ENCODE measurements around the gene CEACAM16. TPM values are rescaled to one million over a fixed set of nuclear protein-coding genes. Genes with fewer than 3 reads are reported as not detected.
"Not testable (repeated sequence)": the region's sequence is repeated elsewhere in the genome, so short reads cannot be mapped to it uniquely, and the experiment has no call there.

Gene CEACAM16
- polyA plus RNA-seq, 1 donor from 2014 or later = not detected

DNA sequence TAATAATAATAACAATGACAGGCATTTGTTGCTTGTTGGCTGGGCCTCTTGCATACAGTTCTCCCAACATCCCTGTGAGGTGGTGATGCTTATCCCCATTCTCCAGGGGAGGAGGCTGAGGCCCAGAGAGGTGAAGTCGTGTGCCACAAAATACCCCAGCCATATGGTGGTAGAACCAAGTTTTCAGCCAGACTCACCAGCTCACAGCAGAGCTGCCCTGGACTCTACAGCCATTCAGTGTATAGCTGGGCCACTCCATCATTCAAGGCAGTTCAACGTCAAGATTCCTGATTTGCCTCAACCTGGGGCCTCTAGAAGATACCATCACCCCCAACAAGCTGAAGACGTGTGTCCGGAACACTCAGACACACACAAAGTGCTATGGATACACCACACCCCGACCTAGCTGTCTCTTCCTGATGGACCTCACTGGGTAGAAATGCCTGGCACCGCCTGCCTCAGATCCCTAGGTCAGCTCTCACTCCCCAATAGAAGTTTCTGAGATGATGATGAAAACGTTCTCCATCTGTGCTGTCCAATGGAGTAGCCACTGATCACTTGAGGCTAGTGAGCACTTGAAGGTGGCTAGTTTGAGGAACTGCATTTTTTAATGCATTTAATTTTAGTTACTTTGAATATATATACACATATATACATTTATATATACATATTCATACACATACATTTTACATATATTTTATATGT lies 31.9 kb upstream of the CEACAM16 start:
- Mint-ChIP-seq H3K9me3 (peaks cover 0 to 5% (median 0%) of the 10 kb centered on the region in 3 donors), H3K36me3 (no peaks in the 10 kb centered on the region), H3K4me3 (no peak overlapping the region), H3K27ac (no peak overlapping the region), H3K4me1 (no peaks in the 10 kb centered on the region), H3K27me3 (peaks cover 12% of the 10 kb centered on the region)

GRCh38 chr19:44668985-44669764 lies 29.8 kb upstream of the CEACAM16 start:
- Mint-ChIP-seq H3K27me3 (peaks cover 10% of the 10 kb centered on the region), H3K4me3 (no peak overlapping the region), H3K4me1 (no peaks in the 10 kb centered on the region), H3K9me3 (peaks cover 0 to 5% (median 3%) of the 10 kb centered on the region in 3 donors), H3K36me3 (no peaks in the 10 kb centered on the region), H3K27ac (no peak overlapping the region)

- not testable (repeated sequence) for H3K27ac Mint-ChIP-seq
These were observed 28.9 kb upstream of the CEACAM16 start for GRCh38 chr19:44670027-44670426.

GRCh38 chr19:44671400-44671799 lies 27.6 kb upstream of the CEACAM16 start, which contains the start of gene CEACAM19:
Gene CEACAM19, plus strand, starts transcription at chr19:44671482. Its CDS starts 450 bp downstream, at chr19:44671932.
- Mint-ChIP-seq H3K9me3 (peaks cover 0 to 3% (median 3%) of the 10 kb centered on the region in 3 donors), H3K36me3 (no peaks in the 10 kb centered on the region)

More at GRCh38 chr19:44670027-44670426, 28.9 kb upstream of the CEACAM16 start:
- H3K4me3 Mint-ChIP-seq, H3K4me1 Mint-ChIP-seq, H3K27me3 Mint-ChIP-seq, H3K36me3 Mint-ChIP-seq, H3K9me3 Mint-ChIP-seq: not testable (repeated sequence)

GRCh38 chr19:44672226-44672625 lies 26.7 kb upstream of the CEACAM16 start:
- Mint-ChIP-seq H3K4me1 (no peaks in the 10 kb centered on the region), H3K36me3 (no peaks in the 10 kb centered on the region), H3K4me3 (no peak overlapping the region), H3K9me3 (peaks cover 0 to 3% (median 3%) of the 10 kb centered on the region in 3 donors), H3K27ac (peak overlapping the region in 1 of 3 donors; percentile 47), H3K27me3 (peaks cover 7% of the 10 kb centered on the region)

More at GRCh38 chr19:44671400-44671799, 27.6 kb upstream of the CEACAM16 start, which contains the start of gene CEACAM19:
- Mint-ChIP-seq H3K27ac (peak within 1 kb of the TSS in 1 of 3 donors; percentile 47), H3K27me3 (peaks cover 7% of the 10 kb centered on the region), H3K4me3 (no peak within 1 kb of the TSS), H3K4me1 (no peaks in the 10 kb centered on the region)

DNA sequence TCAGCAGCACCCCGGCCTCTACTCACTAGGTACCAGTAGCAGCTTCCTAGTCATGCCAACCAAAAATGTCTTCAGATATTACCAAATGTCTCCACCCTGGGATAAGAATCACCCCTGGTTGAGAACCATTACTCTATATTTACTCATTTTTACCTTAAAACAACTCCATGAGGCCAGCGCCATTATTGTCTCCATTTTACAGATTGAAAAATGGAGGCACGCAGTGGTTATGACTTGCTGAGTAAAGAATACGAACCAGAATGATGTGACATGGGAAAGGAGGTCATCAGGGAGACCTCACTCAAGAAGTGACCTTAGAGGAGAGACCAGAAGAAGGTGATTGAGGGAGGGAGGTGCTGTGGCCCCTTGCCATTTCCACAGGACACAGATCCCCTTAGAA lies 25.4 kb upstream of the CEACAM16 start:
- Mint-ChIP-seq H3K4me1 (no peaks in the 10 kb centered on the region), H3K27me3 (peaks cover 7% of the 10 kb centered on the region), H3K9me3 (peaks cover 0 to 3% (median 3%) of the 10 kb centered on the region in 3 donors), H3K4me3 (no peak overlapping the region), H3K36me3 (no peaks in the 10 kb centered on the region), H3K27ac (no peak overlapping the region)

DNA sequence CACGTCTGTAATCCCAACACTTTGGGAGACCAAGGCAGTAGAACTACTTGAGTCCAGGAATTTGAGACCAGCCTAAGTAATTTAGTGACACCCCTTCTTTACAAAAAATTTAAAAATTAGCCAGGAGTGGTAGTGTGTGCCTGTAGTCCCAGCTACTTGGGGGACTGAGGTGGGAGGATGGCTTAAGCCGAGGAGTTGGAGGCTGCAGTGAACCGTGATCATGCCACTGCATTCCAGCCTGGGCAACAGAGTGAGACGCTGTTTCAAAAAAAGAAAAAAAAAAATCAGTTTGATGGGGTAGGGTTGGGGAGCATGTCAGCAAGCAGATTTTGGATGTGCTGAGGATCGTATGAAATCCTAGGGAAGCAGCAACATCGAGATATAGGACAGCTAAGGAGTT lies 23.4 kb upstream of the CEACAM16 start:
- Mint-ChIP-seq H3K9me3 (peaks cover 0 to 3% (median 0%) of the 10 kb centered on the region in 3 donors), H3K27ac (no peak overlapping the region), H3K4me3 (no peak overlapping the region), H3K36me3 (no peaks in the 10 kb centered on the region), H3K27me3 (peaks cover 4% of the 10 kb centered on the region), H3K4me1 (no peaks in the 10 kb centered on the region)

- H3K36me3 Mint-ChIP-seq = no peaks in the 10 kb centered on the region
- H3K4me3 Mint-ChIP-seq = no peak overlapping the region
- H3K27ac Mint-ChIP-seq = no peak overlapping the region
- H3K27me3 Mint-ChIP-seq = peaks cover 5% of the 10 kb centered on the region
- peaks cover 0 to 1% (median 0%) of the 10 kb centered on the region in 3 donors for H3K9me3 Mint-ChIP-seq
- H3K4me1 Mint-ChIP-seq = no peaks in the 10 kb centered on the region
These were observed 21.7 kb upstream of the CEACAM16 start for GRCh38 chr19:44677019-44677811.

DNA sequence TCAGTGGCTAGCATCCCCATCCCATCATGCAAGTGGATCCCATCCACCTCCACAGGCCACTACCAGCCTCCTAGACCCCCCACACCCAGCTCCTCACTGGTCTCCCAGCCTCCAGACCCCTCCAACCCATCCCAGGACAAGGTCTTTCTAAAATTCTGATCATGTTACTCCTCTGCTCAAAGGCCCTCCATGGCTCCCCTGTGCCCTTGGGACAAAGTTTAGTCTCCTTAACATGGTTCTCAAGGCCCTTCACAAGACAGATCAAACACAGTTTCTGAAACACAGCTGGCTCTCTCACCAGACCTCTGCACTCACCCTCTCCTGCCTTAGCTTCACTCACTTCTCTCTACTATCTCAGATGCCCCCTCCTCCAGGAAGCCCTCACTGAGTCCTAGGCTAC lies 18.4 kb upstream of the CEACAM16 start:
- no peaks in the 10 kb centered on the region for H3K36me3 Mint-ChIP-seq
- H3K4me3 Mint-ChIP-seq = no peak overlapping the region
- H3K9me3 Mint-ChIP-seq = no peaks in the 10 kb centered on the region
- H3K4me1 Mint-ChIP-seq = peaks cover 0 to 7% (median 3%) of the 10 kb centered on the region in 3 donors
- H3K27ac Mint-ChIP-seq = no peak overlapping the region
- peaks cover 10% of the 10 kb centered on the region for H3K27me3 Mint-ChIP-seq

GRCh38 chr19:44681992-44682790 lies 16.8 kb upstream of the CEACAM16 start:
- H3K27ac Mint-ChIP-seq = no peak overlapping the region
- no peak overlapping the region for H3K4me3 Mint-ChIP-seq
- H3K9me3 Mint-ChIP-seq = no peaks in the 10 kb centered on the region
- peaks cover 14% of the 10 kb centered on the region for H3K27me3 Mint-ChIP-seq
- H3K4me1 Mint-ChIP-seq = peaks cover 0 to 9% (median 7%) of the 10 kb centered on the region in 3 donors
- H3K36me3 Mint-ChIP-seq = no peaks in the 10 kb centered on the region

GRCh38 chr19:44682807-44683206 lies 16.1 kb upstream of the CEACAM16 start:
- Mint-ChIP-seq H3K4me3 (no peak overlapping the region), H3K27me3 (peaks cover 16% of the 10 kb centered on the region), H3K4me1 (peaks cover 0 to 10% (median 7%) of the 10 kb centered on the region in 3 donors), H3K36me3 (no peaks in the 10 kb centered on the region), H3K27ac (peak overlapping the region in 1 of 3 donors; percentile 8), H3K9me3 (no peaks in the 10 kb centered on the region)

DNA sequence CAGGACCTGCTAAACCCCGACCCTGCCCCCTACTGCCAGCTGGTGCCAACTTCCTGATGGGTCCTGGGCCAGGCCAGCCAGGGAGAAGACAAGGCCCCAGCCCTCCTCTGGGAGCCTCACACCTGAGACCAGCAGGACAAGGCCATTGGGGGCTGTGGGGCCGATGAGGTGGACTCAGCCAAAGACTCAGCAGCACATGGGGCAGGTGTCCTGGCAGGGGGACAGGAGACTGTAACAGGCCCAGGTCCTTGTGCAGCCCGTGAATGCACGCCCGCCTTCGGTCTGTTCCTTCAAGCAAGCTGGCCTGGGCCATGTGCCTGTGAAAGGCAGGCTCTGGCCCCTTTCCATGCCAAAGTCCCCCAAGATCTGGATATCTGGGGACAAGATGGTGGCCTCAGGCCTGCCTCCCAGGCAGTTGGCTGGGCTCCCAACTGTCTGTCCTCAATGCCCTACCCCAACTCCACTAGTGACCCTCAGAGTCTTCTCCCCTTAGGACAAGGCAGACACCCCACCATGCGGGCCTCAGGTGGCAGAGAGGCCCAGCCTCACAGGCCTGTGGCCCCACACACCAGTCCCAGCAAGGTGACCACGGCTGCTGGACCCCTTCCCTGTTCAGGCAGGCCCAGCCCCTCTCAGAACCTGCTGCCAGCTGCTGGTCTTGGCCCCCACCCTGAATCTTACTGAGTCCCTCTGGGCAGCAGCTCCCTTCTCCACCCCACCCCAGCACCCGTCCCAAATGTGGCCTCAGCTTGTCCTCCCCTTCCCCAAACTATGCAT lies 15.3 kb upstream of the CEACAM16 start:
- H3K27ac Mint-ChIP-seq = peak overlapping the region in 1 of 3 donors; percentile 8

DNA sequence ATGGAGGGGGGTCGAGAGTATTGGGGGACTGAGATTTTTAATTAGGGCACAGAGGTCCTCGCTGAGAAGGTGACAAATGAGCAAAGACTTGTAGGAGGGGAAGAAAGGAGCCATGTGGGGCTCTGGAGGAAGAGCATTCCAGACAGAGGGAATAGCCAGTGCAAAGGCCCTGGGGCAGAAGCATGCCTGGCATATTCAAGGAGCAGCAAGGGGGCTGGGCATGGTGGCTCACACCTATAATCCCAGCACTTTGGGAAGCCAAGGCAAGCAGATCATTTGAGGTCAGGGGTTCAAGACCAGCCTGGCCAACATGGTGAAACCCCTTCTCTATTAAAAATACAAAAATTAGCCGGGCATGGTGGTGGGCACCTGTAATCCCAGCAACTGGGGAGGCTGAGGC lies 14.6 kb upstream of the CEACAM16 start:
- not testable (repeated sequence) for H3K36me3 Mint-ChIP-seq, H3K9me3 Mint-ChIP-seq

More for the DNA sequence above, 15.3 kb upstream of the CEACAM16 start:
- no peaks in the 10 kb centered on the region for H3K36me3 Mint-ChIP-seq
- no peak overlapping the region for H3K4me3 Mint-ChIP-seq
- H3K4me1 Mint-ChIP-seq = peaks cover 0 to 11% (median 7%) of the 10 kb centered on the region in 3 donors
- H3K9me3 Mint-ChIP-seq = no peaks in the 10 kb centered on the region
- peaks cover 15% of the 10 kb centered on the region for H3K27me3 Mint-ChIP-seq

More for the DNA sequence above, 14.6 kb upstream of the CEACAM16 start:
- not testable (repeated sequence) for H3K4me3 Mint-ChIP-seq, H3K27ac Mint-ChIP-seq
- peaks cover 14% of the 10 kb centered on the region for H3K27me3 Mint-ChIP-seq
- peaks cover 0 to 11% (median 7%) of the 10 kb centered on the region in 3 donors for H3K4me1 Mint-ChIP-seq
